GM12872 (cell line): ENCODE data around the gene DPP7.

Experiments
- TF ChIP-seq, protein P1 (sequence below): IDR thresholded peaks from 3 replicates; pipeline ENCODE4 v1.5.1; 2011; ENCODE audit warnings: low read depth, mild to moderate bottlenecking, low read length, moderate library complexity; ENCODE audit not compliant: insufficient read depth

The DPP7 gene

DNA sequence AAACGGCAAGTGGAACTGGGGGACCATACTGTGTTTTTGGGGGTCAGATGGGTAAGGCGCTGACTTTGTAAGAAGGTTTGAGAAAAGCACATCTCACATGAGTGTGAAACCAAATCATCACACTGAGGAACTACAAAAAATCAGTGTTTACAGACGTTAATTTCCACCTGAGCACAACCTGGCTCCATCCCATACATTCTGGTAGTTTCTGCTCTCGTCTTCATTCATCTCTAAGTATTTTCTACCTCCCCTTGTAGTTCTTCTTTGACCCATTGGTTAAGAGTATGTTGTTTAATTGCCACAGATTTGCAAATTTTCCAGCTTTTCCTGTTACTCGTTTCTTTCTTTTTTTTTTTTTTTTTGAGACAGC, 8.9 kb upstream of the DPP7 start:
- TF ChIP-seq, protein P1, sequence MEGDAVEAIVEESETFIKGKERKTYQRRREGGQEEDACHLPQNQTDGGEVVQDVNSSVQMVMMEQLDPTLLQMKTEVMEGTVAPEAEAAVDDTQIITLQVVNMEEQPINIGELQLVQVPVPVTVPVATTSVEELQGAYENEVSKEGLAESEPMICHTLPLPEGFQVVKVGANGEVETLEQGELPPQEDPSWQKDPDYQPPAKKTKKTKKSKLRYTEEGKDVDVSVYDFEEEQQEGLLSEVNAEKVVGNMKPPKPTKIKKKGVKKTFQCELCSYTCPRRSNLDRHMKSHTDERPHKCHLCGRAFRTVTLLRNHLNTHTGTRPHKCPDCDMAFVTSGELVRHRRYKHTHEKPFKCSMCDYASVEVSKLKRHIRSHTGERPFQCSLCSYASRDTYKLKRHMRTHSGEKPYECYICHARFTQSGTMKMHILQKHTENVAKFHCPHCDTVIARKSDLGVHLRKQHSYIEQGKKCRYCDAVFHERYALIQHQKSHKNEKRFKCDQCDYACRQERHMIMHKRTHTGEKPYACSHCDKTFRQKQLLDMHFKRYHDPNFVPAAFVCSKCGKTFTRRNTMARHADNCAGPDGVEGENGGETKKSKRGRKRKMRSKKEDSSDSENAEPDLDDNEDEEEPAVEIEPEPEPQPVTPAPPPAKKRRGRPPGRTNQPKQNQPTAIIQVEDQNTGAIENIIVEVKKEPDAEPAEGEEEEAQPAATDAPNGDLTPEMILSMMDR, result no peak

DNA sequence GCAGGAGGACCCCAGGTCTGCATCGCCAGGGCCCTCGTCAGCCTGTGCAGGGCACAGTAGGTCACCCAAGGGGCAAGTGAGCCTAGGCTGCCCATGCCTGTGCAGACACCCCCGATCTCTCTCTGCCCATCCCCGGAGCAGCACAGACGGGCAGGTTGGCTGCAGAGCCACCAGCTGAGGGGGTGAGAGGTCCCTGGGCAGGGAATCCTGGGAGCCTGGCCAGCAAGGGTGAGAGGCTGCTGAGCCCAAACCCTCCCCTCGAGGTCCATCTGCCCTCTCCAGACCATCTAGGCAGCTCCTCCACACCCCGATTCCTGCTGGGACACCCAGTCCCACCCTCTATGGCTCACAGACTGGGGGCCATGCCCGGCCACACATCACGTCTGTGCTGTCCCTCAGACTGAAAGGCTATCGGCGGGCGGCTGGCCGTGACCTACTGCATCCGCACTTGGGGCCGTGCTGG, 2.8 kb upstream of the DPP7 start:
- TF ChIP-seq, protein P1, result no peak

DNA sequence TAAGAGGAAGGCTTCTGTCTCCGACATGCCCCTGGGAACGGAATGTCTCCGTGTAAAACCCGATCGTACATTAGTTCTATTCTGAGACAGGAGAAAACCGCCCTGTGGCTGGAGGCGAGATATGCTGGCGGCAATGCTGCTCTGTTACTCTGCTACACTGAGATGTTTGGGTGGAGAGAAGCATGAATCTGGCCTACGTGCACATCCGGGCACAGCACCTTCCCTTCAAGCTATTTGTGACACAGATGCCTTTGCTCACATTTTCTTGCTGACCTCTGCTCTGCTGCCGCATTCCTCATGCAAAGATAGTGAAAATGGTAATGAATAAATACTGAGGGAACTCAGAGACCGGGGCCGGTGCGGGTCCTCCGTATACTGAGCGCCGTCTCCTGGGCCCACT, 2.2 kb upstream of the DPP7 start:
- TF ChIP-seq, protein P1, result no peak

DNA sequence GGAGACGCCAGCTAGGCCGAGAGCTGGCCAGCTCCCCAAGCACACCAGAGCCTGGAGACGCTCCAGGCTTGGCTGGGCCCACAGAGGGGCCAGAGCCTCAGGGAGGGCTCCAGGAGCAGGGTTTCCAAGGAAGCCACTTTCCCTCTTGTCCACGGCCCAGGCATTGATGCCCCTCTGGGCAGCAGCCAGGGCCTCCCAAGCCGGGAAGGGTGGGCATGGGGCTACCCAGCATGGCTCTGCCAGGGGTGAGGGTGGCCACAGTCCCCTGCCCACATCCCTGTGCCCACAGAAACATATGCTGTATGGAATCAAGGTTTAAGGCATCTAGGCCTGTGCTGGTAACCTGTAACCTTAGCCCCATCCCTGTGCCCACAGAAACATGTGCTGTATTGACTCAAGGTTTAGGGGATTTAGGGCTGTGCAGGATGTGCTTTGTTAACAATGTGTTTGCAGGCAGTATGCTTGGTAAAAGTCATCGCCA, 1.5 kb upstream of the DPP7 start:
- TF ChIP-seq, protein P1, result no peak

DNA sequence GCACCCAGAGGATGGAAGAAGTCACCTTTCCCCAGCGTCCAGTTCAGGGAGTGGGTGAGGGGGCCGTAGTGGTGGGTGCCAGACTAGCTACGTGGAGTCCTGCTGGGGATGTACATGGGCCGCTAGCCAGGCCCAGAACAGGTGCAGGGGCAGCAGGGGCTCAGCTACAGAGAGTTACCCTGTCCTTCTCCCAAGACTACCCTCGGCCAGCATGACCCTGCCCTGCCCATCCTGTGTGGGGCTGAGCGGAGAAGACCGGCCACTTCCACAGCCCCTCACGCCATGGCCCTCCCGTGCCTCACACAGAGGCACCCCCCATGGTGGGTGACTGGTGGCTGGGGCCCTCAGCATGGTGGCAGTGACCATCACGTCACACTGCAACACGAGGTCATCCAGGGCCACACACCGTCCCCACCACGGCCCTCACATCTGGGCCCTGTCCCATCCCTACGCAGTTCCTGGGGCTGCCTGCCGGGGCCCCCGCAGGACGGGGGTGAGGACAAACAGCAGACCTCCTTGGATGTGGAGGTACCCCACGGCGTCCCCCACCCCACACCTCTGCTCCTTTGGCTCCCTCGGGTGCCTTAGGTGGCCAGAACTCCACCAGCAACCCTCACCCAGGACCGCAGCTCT, 977 bp upstream of the DPP7 start:
- TF ChIP-seq, protein P1, result no peak

DNA sequence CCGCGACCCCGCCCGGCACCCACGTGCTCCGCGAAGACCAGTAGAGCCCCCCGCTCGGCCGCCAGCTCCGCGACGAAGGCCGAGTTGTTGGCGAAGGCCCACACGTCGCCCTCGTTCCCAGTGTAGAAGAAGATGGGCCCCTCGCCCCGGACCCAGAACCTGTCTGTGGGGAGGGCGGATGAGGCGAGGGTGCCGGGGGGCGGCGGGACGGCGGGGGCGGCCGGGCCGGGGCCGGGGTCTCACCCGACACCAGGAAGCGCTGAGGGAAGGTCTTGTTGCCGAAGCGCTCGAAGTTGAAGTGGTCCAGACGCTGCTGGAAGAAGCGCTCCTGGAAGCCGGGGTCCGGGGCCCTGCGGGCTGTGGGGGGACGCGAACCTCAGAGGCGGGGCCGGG, 317 bp downstream of the DPP7 start:
- TF ChIP-seq, protein P1, result no peak

DNA sequence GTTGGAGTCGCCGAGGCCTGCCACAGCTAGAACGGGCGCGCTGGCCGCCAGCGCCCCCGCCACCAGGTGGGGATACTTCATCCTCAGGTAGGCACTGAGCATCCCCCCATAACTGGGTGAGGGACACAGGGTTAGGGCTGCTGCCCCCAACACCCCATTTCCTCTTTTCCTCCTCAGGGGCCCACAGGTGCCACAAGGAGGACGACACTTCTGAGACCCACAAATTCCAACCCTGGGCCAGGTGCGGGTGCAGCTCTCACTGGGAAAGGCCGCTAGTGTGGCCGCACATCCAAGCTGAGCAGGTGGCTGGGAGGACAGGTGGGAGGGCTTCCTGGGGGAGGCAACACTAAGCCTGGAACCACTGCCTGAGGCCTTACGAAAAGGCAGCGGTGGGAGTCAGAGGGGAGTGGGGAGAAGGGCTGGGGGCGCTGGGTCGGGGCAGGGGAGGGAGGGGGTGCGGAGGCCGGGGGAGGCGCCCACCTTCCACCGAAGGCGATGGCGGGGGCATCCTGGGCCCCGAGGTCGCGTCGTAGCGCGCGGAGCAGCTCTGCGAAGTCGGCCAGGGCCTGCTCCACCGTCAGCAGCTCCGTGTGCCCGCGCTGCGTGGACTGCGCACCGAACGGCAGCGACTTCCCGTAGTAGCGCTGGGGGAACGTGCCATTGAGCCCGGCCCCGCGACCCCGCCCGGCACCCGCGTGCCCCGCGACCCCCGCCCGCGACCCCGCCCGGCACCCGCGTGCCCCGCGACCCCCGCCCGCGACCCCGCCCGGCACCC, 961 bp downstream of the DPP7 start:
- TF ChIP-seq, protein P1, result no peak
